GM19438 (cell line): ENCODE results near the gene ADRA1B.

ENCODE experiments used
- ATAC-seq: cut with Tn5 transposase; IDR thresholded peaks from one replicate; pipeline ENCODE4 v1.9.1; 2021; ENCODE audit warnings: low read depth; ENCODE audit not compliant: unreplicated experiment

Gene ADRA1B

DNA sequence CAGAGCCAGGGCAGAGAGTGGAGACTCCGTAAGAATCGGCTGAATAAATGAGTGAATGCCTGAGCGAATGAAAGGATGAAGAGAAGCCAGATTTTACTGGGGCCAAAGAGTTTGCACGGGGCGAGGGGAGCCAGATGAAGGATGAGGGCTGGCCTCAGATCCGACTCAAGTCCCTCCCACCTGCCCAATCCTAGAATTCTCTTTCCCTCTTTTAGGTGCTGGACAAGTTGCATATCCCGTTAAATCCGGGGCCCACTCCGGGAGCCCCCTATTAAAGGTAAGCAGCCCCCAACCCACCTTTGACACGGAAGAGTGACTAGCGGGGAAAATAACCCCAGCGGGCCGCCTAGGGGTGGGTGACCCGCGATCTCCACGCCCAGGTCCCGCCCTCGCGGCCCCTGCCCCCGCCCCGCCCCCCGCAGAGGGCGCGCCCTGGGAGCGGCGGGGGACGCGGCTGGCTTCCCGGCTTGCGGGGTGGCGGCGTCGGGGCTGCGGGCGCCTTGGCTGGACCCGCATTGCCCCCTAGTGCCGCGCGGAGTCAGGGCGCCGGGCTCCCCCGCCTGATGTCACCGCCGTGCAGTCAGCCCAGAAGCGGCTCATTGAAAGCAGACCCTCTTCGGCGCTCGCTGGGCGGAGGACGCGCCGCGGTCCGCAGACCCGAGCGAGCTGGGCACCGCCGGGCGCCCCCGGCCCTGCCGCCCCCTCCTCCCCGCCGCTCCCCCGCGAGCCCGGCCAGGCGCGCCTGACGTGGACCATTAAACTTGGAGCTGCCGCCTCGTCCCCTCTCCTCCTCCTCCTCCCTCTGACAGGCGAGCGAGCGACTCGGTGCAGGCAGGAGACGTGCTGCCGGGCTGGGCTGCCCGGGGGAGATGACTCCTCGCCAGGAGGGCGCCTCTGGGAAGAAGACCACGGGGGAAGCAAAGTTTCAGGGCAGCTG, at the start of gene ADRA1B:
Gene ADRA1B, plus strand, starts transcription at position 579 of the 937 bp plus-strand sequence. CDS start 424 bp downstream, outside the sequence.
- peak; percentile 73 for ATAC-seq

DNA sequence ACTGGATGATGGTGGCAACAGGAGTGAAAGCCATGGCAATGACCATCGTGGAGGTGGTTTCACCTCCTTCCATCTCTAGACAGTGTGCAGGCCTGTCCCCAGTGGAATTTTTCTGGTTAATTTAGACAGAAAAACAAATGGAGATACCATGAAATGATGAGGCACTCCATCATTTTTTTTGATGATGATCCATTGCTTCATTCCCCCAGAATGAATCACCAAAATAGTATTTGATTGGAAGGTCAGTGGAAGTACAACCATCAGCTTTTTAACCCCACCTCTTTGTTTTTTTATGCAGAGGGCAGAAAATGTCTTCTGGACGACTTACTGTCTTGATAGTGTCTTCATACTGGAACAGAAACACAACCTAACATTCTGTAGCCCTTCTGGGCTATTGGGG, 42.6 kb upstream of the ADRA1B start:
- ATAC-seq, result no peak

DNA sequence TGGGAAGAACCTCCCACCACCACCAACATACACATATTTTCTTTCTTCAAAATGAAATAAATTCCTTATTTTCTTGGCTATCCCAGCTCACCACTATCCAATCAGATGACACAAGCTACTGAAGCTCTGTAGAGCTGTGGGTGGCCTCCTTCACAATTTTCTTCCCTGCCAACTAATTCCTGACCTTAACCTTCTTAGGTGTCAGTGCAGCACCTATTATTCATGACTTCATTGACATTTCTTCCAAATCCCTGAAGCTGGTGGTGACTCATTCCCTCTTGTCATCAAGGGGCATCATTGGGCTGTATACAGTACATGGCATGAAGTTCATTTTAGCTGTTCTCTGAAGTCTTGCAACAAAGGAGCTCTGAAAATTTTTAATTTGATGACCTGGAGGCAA, 42.0 kb upstream of the ADRA1B start:
- ATAC-seq, result no peak

DNA sequence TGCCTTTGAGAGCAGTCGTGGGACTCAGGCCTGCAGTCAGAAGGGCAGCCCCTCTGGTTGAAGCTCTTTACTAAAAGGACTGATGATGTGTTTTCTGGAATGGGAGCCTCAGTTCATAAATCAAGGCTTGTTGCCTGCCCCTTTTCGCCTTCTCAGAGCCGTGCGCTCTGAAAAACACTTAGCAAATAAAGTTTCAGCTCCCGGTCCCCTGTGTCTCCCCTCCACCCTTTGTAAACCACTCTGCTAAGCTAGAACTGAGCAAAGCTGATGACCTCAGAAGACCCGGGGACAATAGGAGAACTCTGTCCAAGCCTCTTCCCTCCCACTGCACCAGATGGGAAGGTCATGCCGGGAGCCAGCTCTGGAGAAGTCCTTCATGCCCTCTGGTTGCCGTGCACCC, 39.3 kb upstream of the ADRA1B start:
- ATAC-seq, result no peak

DNA sequence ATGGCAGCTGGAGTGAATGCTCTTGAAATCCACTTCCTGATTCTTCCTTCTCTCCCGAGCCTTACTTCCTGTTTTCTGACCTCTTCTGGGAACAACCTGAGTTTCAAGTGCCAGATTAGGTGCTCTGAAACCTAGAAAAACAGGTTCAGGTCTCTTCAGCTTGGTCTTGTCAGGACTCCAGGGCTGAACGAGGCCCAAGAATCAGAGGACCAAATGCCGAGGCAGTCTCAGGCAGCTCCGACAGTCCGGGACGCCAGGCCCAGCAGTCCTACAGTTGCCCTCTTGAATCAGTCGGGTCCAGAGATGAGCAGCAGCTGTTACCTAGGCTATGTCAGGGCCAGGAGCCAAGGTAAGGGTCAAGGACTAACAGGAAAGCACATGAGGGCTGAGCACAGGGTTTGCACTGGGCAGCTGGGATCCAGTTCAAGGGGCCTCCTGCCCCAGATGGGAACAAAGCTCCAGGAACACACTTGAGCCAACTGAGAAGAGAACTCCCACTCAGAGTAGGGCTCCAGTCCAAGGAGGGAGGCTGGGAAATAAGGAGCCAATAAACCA, 38.3 kb upstream of the ADRA1B start:
- ATAC-seq, result no peak

DNA sequence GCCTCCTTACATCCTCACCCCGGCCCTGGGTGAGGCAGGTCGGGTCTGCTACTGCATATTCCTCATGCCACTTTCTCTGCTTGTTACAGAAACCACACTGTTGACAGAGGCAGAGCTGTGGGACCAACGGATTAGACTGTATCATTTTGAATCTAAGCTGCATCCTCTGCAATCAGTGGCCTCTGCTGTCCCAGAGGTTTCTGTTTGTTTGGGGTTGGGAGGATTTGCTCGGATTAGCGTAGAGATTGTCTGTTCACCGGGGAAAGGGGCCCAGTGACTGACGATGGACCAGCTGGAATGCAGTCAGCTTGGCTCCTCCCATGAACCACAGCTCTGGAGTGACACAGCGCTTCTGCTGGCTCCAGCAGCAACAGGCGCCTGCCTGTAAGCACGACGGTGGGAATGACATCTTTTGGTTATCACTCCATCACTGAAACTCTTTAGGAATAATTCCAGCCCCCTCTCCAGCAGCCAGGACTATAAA, 37.3 kb upstream of the ADRA1B start:
- ATAC-seq, result no peak

DNA sequence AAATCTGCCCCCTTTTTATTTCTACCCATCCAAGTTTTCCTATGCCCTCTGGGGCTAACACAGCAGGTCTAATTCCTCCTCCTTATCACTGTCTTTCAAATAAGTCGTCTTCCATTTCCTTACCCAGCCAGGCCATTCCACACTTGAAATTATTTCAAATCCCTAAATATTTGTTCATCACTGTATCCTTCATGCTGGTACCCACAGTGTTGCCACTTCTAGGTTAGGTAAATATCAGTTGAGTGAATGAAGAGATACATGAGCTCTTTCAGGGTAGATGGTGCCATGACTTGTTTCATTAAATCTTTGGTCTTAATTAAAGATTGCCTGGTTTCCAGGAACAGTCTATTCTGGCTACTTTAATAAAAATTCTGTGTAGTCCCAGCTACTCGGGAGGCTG, 35.6 kb upstream of the ADRA1B start:
- ATAC-seq, result no peak

DNA sequence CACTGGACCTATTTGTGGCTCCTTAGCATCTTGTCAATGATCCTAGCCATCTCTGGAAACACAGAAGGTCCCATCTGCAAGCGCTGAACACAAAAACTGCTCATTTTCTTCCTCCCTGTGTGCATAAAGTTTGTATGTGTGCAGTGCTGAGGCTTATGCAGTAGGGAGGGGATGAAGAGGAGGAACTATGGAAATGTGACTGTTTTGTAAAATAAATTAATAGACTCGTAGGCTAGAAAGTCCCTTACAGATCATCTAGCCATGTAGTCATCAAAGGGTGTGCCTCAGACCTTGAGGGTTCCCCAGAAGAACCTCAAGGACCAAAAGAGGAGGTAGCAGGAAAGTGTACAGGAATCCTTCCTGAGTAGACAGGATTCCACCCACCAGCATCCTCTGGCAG, 34.3 kb upstream of the ADRA1B start:
- no peak for ATAC-seq

DNA sequence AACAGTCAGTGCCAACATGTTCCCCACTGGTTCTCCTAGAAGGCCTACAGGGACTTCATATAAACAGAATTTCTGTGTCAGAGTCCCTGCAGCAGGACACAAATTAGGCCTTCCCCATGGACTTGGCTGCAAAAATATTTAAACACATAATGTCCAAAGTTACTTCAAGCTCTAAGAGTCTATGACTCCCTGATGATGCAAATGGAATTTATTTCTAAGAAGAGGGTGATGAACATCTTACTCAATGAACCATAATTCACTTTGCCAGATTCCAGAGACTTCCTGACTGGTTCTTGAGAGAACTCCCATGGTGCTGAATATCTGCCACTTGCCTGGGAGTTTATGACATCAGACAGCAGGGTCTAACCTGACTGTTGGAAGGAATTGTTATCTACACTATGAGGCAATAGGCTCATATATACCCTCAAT, 32.7 kb upstream of the ADRA1B start:
- ATAC-seq, result no peak

DNA sequence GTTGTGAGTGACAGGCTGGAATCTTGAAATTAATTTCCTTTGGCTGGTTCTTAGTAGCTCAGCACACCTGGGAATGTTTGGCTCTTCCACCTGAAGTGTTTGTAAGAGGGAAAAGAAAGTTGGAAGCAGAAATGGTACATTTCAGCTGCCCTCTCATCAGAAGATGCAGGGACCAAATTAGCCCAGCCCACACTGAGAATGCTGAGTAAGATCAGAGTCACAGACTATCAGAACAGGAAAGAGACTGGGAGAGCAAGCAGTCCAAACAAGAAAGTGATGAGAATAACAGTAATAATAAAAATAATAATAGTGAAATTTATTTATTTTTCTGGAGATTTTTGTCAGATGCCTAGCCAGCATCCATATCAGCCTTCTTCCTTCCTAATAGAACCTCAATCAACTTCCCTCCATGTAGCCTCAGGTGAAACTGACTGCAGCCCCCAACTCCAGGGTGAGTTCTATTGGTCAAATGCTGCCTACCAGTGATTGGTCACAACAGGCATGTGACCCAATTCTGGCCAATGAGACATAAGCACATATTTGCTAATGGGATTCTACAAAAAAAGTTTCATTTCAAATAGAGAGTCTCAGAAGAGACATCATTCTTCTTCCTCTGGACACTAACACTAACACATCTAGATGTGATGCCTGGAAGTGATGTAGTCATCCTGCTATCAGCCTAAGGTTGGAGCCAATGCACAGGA, 31.2 kb upstream of the ADRA1B start:
- no peak for ATAC-seq

DNA sequence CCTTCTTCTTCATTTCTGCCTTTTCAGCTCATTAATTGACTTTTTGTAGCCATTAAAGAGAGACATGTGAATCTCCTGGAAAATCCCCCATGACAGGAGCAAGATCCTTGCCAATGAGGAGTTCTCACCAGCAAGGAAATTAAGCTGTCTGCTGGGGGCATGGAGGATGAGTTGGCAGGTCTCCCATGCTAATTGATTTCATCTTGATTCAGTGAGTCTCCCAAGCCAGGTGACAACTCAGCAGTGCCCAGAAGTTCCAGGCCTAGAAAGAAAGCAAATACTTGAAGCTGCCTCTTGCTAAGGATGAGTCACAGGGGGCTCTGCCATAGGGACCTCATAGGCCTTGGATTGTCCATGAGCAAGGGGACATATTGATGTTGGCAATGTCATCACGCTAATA, 30.0 kb upstream of the ADRA1B start:
- no peak for ATAC-seq

DNA sequence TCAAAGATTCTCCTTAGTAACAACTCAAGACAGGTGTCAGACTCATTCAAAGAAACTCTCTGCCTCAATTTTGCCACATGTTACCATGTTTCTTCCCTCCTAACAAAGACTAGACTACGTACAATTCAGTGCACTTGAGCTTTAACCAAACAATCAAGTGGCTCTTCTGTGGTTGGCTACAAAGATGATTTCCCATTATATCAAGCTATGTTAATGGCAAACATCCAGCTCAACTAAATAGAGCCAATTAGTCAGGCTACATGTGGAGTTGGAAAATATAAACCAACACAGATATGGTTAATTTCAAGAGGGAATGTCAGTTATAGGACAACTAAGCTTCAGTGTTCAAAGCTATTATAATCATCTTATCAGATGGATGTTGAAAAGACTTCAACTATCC, 29.2 kb upstream of the ADRA1B start:
- ATAC-seq, result no peak

DNA sequence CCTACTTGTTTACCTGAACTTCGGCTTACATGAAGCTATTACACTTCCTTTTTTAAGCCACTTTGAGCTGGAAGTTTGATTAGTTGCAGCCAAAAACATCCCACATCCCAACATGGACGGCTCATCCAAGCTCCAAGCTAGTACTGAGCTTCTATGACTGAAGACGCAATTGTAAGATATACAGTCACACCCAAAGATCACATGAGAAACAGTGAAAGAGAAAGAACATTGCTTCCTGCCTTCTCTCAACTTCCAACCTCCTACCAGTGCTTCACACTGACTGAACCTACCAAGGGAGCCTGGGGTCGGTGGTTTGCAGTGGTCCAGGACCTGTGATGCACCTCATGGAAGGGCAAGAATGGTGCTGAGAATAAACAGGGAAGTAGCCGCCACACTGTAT, 27.4 kb upstream of the ADRA1B start:
- no peak for ATAC-seq

DNA sequence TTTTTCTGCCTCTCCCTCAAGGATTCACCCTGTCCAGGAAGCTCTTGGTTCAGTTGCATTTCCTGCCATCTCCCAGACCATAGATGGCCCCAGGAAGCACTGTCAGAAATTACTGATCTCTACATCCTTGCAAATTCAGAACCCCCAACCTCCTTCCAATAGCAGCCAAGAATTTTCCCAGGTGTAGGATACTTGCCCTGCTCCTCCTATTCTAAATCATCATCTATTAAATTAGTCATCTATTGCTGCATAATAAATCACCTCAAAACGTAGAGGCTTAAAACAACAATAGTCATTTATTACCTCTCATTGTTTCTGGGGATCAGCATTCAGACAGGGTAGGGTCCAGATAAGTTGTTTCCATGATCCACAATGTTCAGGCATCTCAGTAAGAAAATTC, 26.1 kb upstream of the ADRA1B start:
- ATAC-seq, result no peak

DNA sequence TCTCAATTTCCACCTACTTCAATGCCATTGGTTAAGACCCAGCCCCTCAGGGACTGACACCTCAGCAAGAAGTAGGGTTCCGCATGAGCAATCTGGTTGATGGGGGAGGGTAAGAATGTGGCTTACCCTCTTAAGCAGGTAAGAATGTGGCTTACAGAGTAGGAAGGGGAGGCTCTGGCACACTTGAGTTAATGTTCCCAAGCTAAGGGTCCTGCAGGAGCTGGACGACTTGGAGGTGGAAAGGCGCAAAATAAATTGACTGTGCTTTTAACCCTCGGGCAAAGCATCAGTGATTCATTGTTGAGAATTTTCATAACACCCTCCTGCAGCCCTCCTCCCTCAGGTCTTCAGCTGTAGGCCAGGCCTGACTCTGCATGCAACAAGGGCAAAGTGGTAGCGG, 24.9 kb upstream of the ADRA1B start:
- ATAC-seq, result no peak

DNA sequence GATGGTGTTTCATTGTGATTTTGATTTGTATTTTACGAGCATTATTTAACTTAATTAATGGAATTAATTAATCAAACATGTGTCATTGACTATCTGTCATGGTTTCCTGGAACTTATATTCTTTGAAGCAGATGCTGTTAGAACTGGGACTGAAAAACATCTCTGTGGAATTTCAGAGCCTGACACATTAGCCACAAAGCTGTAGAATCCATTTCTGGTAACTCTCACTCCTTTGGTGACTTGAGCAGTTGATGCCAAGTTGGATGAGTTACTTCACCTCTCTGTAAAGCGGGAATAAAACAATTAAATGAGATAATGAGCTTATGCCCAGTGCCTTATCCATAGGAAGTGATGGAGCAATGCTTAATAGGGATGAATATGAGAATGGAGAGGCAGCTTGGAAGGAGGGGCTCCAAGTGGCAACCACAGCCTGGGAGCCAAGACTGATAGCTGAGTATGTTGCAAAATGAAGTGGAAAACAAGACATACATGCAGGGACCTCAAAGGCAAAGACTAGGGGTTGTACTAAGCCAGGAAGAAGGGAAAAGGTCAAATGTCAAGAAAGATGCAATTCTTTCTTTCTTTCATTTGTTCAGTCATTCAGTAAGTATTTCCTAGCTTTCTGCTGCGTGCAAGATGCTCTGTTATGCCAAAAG, 23.1 kb upstream of the ADRA1B start:
- no peak for ATAC-seq

DNA sequence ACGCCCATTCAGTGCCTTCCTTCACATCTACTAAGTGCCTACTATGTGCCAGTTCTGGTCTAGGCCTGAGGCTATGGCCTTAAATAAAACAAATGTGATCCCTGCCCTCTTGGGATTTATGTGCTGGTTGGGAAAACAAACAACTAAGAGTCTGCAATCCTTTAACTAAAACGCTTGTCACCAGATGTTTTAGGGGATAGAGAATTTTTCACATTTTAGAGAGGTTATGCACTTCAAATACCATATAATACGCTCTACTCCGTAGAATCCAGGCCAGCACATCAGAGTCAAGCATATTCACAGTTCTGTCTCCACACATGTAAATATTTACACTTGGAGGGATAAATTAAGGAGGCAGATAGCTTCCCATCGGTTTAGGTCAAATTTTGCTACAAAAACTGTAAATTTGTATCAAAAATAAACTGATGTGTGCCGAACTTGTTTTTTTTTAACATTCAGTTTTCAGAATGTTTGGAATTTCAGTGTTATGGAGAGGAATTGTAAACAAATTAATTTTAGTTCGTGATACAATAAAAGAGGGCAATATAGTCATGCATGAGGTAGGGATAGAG, 22.0 kb upstream of the ADRA1B start:
- ATAC-seq, result no peak

DNA sequence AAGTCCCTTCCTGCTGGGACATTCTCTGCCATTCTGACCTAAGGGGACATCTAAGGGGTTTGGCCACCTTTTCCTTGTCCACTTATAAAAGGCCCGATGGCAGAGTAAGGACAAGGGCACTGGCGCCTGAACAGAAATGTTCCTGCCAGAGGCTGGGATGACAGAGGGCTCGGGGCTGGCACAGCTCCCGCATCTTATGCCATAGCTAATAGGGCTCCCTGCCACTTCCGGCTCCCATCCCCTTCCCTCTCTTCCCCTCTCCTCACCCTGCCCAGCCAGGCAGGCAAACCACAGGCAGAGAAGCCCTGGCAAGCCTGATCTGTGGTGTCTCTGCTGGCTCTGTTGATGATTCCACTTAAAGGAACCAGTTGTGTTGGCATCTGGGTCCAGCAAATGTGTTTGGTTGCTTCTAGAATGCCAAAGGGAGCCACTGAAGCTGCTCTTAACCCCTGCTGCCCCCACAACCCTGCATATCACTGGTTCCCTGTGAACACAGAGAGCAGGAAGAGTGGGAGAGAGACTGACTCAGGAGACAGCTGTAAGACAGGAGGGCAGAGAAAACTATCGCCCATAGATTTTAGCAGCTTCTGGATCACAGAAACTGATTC, 18.4 kb upstream of the ADRA1B start:
- ATAC-seq, result no peak

DNA sequence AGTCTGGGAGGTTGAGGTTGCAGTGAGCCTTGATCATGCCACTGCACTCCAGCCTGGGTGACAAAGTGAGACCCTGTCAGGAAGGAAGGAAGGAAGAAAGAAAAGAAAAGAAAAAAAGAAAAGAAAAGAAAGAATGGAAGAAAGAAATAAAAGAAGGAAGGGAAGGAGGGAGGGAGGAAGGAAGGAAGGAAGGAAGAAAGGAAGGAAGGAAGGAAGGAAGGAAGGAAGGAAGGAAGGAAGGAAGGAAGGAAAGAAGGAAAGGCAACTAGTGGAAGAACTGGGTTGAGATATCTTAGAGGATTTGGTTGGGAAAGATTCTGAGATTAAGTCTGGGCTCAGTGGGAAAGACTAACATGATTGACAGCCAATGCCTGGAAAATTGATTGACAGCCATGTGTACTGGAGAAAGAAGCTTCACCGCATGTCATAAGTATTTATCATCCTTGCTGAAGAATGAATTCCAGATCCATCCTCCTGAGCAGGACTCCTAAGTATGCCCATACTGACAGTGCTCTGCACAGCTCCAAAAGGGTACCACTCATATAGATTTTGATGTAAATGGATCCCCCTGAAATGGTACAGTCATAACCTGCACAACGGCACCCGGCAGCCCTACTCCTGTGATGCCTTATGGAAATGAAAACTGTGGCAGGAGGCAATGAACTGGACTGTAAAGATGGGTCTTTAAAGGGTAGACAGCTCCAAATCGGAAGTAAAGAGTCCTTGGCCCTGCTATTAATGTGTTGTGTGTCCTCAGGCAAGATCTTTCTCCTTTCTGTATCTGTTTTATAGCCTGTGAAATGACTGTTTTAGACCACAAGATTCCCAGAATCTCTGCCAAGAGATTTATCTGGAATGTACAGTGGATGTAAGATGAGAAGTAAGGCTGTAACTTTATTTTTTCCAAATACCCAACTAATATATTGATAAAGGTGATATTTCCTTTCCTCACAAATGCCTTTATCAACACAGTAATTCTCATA, 16.9 kb upstream of the ADRA1B start:
- ATAC-seq, result no peak
